Psoas muscle (tissue), 8 donors: Measurements from ENCODE around the gene RPUSD1. TPM values are rescaled to one million over a fixed set of nuclear protein-coding genes. Genes with fewer than 3 reads are reported as not detected.

Experiments
- ATAC-seq, 4 donors: fragments of 200-7000 bp; cut with Tn5 transposase; one replicate each; pipeline ENCODE4 v1.9.1; 2020; ENCODE audit warnings: moderate library complexity in 3 of 4, mild to moderate bottlenecking in 2 of 4
- DNase-seq, 2 donors: peaks; one replicate each; pipeline ENCODE4 v3.0.0-alpha.2; 2020
- H3K27ac ChIP-seq: fragments of 200-600 bp; one replicate; pipeline ENCODE4 v1.8.0; 2022
- H3K27me3 ChIP-seq, 3 donors: fragments of 200-600 bp in 1 of 3; one replicate each; pipeline versions ENCODE4 v1.6.1 to v1.8.0; 2013 to 2022; ENCODE audit warnings: low read length in 2 of 3, mild to moderate bottlenecking in 2 of 3, moderate library complexity in 1 of 3; ENCODE audit not compliant: insufficient read depth in 3 of 3
- H3K36me3 ChIP-seq, 2 donors: fragments of 200-600 bp in 1 of 2; one replicate each; pipeline versions ENCODE4 v1.6.1 to v1.8.0; 2013 to 2022; ENCODE audit warnings: low read depth in 1 of 2, mild to moderate bottlenecking in 1 of 2, moderate library complexity in 1 of 2; ENCODE audit not compliant: insufficient read depth in 1 of 2
- H3K4me1 ChIP-seq: fragments of 200-600 bp; one replicate; pipeline ENCODE4 v1.8.0; 2022
- H3K4me3 ChIP-seq: fragments of 200-600 bp; one replicate; pipeline ENCODE4 v1.8.0; 2022; ENCODE audit warnings: mild to moderate bottlenecking
- H3K9me3 ChIP-seq: fragments of 200-600 bp; one replicate; pipeline ENCODE4 v1.8.0; 2022
- WGBS, 3 donors: extraction: QIAGEN DNeasy Blood & Tissue Kit; methylation state at CpG; one replicate each; pipeline versions ENCODE4 v1.1.6 to v1.1.7; 2013; 5-methylcytosine and 5-hydroxymethylcytosine counted together
- intact Hi-C, 2 donors: fragments of 100-400 bp; cut with DNase I; formaldehyde crosslinking; loops; one replicate each; pipeline versions ENCODE4 v1.11.0 to v1.14.2; 2022
- polyA plus RNA-seq, 3 donors: library from polyadenylated mRNA; stranded (reverse); fragments of 200-250 nt; gene quantifications; one replicate each; pipeline ENCODE4 v1.2.3, GENCODE V29; 2013
- total RNA-seq, 4 donors: library from RNA; stranded (reverse); fragmentation: NEBNext Ultra II Directional in 2 of 4; extraction: Animal tissue kit (Norgen Biotek cat#: 25700) in 2 of 4; gene quantifications; one replicate each; pipeline versions ENCODE4 v1.2.1 to v1.2.4, GENCODE V29; 2021 to 2023
- TF ChIP-seq, protein P1 (sequence below): fragments of 200-600 bp; IDR thresholded peaks from one replicate; pipeline ENCODE4 v1.8.0; 2022; ENCODE audit warnings: antibody characterized with exemption
- donor health status: healthy with polysubstance abuse.
- donor health status: DM: no; HTN: no; CAD: no; lungs with moderate emphysema.
- donor health status: Bipolar disorder and iron deficiency.
- donor health status: healthy.
- donor health status: DM: yes; HTN: yes; CAD: no.
- donor health status: DM: no; HTN: no; CAD: no.
- donor health status: DM: no; HTN: no; CAD: no.
- donor health status: DM: yes; HTN: yes; CAD: no.

RPUSD1 gene
- total and polyA plus RNA-seq, 7 donors = 4.4 to 25.7 (median 10.9) TPM

DNA sequence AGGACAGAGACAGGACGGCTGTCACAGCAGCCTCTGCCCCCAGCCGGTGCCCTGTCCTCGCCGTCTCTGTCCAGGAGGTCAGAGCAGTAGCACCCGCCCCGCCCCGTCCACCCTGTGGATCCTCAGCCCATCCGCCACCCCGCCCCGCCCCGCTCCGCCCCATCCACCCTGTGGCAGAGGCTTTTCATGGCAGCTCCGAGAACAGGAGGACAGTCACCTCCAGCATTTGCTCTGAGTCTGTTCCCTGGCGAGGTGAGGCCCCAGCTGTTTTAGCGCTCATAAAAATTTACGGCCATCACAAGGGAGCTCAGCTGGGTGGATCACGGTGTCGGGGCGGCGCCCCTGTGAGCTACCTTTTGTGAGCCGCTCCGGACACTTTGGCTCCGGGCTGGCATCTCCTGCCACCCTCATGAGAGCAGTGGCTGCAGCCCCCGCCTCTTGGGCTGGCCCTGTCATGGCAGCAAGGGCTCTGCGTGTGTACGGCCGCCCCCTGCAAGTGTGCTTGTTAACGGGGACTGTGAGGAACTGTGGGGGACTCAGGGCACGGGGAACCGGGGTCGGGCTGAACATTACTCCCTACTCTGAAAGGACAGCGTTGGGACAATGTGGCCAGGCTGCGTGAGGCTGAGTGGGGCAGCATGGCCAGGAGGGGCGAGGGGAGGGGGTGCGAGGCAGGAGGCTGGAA is 44.6 kb upstream of the RPUSD1 start:
- intact Hi-C loops = no loop called here
- no peaks in the 10 kb centered on the region for H3K4me1 ChIP-seq
- TF ChIP-seq, protein P1, sequence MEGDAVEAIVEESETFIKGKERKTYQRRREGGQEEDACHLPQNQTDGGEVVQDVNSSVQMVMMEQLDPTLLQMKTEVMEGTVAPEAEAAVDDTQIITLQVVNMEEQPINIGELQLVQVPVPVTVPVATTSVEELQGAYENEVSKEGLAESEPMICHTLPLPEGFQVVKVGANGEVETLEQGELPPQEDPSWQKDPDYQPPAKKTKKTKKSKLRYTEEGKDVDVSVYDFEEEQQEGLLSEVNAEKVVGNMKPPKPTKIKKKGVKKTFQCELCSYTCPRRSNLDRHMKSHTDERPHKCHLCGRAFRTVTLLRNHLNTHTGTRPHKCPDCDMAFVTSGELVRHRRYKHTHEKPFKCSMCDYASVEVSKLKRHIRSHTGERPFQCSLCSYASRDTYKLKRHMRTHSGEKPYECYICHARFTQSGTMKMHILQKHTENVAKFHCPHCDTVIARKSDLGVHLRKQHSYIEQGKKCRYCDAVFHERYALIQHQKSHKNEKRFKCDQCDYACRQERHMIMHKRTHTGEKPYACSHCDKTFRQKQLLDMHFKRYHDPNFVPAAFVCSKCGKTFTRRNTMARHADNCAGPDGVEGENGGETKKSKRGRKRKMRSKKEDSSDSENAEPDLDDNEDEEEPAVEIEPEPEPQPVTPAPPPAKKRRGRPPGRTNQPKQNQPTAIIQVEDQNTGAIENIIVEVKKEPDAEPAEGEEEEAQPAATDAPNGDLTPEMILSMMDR = no peak
- ATAC-seq = no peak
- H3K36me3 ChIP-seq = no peaks in the 10 kb centered on the region
- no peak for DNase-seq
- WGBS, 3 donors = 39 to 42% (median 40%) methylated on average over 32 to 35 of the region's 35 CpGs
- no peak overlapping the region for H3K4me3 ChIP-seq
- H3K27ac ChIP-seq = no peak overlapping the region
- H3K27me3 ChIP-seq = peaks cover 0 to 29% (median 7%) of the 10 kb centered on the region in 3 donors
- H3K9me3 ChIP-seq = peaks cover 15% of the 10 kb centered on the region

DNA sequence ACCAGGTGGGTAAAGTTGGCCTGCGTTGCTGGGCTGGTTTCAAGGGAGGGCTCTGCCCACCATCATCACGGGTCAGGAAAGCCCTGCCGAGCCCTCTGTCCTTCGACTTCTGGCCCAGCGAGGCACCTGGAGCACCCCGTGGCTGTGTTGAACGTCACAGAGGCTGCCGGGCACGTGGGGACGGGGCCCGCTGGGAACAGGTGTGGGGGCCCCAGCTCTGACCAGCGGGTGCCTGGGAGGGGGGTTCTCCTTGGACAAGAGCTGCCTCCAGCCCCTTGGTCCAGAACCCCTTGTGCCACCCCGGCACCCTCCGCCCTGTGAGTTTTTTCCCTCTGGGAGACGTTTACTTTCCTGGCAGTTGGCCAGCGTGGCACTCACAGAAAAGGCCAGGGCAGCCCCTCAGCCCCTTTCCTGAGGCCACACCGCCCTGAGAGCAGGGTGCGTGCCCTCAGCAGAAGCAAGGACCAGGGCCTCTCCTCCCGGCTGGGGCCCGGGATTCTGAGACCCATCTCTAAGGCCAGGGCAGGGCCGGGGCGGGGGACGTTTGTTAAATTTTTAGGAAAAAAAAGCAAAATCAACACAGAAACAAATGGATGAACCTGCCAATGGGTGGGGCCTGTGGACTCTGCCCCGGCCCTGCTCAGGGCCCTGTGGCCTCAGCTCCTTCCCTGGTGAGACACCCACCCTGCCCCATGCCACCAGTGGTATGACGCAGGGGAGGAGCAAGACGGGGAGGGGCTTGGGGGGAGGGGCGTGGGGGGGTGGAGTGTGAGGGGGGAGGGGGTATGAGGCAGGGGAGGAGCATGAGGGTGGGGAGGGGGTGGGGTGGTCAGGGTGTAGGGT is 43.6 kb upstream of the RPUSD1 start:
- peaks cover 0 to 29% (median 12%) of the 10 kb centered on the region in 3 donors for H3K27me3 ChIP-seq
- no peaks in the 10 kb centered on the region for H3K4me1 ChIP-seq
- intact Hi-C loops = no loop called here
- no peak for ATAC-seq
- no peak overlapping the region for H3K27ac ChIP-seq
- TF ChIP-seq, protein P1 = no peak
- no peak for DNase-seq
- no peak overlapping the region for H3K4me3 ChIP-seq
- H3K9me3 ChIP-seq = peaks cover 11% of the 10 kb centered on the region
- no peaks in the 10 kb centered on the region for H3K36me3 ChIP-seq
- 64 to 68% (median 65%) methylated on average over 21 to 27 of the region's 27 CpGs for WGBS, 3 donors

DNA sequence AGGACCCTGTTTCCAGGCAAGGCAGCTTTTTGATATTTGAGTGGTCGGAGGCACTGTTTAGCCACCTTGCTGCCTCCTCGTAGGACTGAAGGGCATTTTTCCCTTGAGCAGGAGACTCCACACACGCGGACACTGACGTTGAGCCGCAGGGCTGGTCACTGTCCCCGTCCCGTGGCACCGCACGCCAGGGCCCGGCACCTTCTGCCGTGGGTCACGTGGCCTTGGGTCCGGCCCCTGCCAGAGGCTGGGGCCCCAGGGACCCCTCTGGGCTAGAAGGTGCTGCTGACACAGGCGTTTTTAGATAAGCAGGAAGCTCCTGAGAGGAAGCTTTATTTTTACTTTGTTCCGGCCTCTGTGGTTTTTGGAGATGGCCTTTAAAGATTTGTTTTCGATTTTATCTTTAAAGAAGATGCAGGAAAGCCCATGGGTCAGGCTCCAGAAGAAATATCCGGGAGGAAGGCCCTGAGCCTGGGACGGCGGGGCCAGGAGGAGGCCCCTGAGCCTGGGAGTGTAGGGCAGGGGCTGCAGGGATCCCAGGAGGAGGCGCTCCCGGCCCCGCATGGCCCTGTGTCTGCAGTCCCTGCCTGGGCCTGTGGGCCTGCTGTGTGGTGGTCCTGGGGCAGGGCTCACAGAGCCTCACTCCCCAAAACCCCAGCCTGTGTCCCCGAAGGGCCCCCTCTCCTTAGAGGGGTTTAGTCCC is 42.8 kb upstream of the RPUSD1 start:
- no peak overlapping the region for H3K27ac ChIP-seq
- no peak for DNase-seq
- peaks cover 0 to 30% (median 12%) of the 10 kb centered on the region in 3 donors for H3K27me3 ChIP-seq
- H3K4me3 ChIP-seq = no peak overlapping the region
- WGBS, 3 donors = 69 to 70% (median 70%) methylated on average over 24 of the region's 24 CpGs
- no peaks in the 10 kb centered on the region for H3K36me3 ChIP-seq
- H3K4me1 ChIP-seq = no peaks in the 10 kb centered on the region
- no peak for ATAC-seq
- intact Hi-C loops = no loop called here
- H3K9me3 ChIP-seq = peaks cover 3% of the 10 kb centered on the region
- TF ChIP-seq, protein P1 = no peak

DNA sequence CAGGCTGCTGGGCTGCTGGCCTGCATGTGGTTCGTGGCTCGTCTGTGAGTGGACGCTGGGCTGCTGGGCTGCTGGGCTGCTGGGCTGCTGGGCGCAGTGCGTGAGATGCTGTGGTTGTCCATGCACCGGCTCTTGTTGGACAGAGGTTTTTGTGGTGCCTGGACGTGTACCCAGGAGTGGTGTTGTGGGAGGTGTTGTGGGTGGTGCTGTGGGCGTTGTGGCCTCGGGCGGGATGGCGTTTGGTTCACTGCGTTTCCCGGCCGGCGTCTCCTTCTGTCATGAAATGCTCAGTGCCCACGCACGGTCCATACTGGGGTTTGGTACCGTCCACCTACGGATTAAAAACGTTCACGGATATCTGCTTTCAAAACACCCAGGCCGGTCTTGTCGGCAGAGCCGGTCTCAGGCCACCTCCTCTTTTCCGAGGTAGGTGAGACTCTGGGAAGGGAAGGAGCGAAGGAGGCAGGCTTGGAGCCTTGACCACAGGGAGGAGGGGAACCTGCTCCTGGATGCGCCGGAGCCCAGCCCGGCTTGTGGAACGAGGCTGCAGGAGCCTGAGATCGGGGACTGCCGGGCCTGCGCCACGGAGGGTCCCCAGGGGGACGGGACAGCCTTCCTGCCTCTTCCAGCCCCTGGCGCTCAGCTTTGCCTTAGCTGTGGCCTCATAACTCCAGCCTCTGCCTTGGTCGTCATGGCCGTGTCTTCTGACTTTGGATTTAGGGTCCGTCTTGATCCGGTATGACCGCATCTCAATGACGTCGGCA is 42.1 kb upstream of the RPUSD1 start:
- Histone ChIP-seq H3K9me3 (no peaks in the 10 kb centered on the region), H3K27ac (no peak overlapping the region), H3K4me3 (no peak overlapping the region), H3K36me3 (no peaks in the 10 kb centered on the region), H3K4me1 (no peaks in the 10 kb centered on the region), H3K27me3 (peaks cover 0 to 38% (median 9%) of the 10 kb centered on the region in 3 donors)
- no peak for ATAC-seq
- 76 to 80% (median 78%) methylated on average over 43 of the region's 43 CpGs for WGBS, 3 donors
- TF ChIP-seq, protein P1 = no peak
- DNase-seq = no peak
- intact Hi-C loops = no loop called here
